Gastrocnemius medialis (tissue), 4 donors: ENCODE results near the gene LRRC74A.

ENCODE experiments used
- POLR2A ChIP-seq, 2 donors: fragments of 450-650 bp; IDR thresholded peaks; one replicate each; pipeline ENCODE4 v1.6.1; 2017; ENCODE audit warnings: antibody characterized with exemption in 2 of 2, mild to moderate bottlenecking in 2 of 2, moderate library complexity in 2 of 2
- TF ChIP-seq, protein P1 (sequence below), 5 experiments: fragments of 450-650 bp in 3 of 5; fragments of 200-600 bp in 2 of 5; sonication (generic) in 2 of 5; IDR thresholded peaks in 4 of 5; conservative IDR thresholded peaks in 1 of 5; 1 replicate in 4 of 5; 2 replicates in 1 of 5; pipeline ENCODE4 v1.5.1; 2016 to 2019; ENCODE audit warnings: antibody characterized with exemption in 5 of 5, mild to moderate bottlenecking in 3 of 5, moderate library complexity in 3 of 5

DNA sequence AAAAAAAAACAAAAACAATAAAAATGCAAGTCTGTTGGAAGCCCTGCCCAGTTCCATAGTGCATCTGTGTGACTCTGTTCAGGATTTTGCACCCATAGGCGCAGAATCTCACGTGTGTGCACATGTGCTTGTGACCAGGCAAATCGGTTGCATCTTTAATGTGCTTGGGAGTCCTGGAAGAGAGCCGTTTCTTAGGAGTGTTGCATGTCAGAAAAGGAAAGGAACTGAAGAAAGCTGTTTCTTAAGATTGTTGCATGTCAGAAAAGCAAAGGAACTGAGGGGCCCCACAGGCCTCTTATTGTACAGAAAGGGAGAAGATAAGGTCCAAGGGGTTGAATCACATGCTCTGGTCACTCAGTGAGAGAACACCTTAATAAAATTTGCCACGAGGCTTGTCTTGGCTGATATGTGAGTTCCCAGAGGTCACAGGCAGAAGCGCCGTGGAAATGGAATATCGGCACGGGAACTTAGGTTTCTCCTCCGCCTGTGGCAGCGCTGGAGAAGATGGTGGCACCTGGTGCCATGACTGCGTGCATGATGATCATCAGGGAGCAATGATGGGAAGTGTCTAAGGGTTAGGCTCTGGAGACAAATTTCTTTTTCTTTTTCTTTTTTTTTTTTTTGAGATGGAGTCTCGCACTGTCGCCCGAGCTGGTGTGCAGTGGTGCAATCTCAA lies 90.0 kb downstream of the LRRC74A start:
- TF ChIP-seq, protein P1, sequence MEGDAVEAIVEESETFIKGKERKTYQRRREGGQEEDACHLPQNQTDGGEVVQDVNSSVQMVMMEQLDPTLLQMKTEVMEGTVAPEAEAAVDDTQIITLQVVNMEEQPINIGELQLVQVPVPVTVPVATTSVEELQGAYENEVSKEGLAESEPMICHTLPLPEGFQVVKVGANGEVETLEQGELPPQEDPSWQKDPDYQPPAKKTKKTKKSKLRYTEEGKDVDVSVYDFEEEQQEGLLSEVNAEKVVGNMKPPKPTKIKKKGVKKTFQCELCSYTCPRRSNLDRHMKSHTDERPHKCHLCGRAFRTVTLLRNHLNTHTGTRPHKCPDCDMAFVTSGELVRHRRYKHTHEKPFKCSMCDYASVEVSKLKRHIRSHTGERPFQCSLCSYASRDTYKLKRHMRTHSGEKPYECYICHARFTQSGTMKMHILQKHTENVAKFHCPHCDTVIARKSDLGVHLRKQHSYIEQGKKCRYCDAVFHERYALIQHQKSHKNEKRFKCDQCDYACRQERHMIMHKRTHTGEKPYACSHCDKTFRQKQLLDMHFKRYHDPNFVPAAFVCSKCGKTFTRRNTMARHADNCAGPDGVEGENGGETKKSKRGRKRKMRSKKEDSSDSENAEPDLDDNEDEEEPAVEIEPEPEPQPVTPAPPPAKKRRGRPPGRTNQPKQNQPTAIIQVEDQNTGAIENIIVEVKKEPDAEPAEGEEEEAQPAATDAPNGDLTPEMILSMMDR (IDR thresholded peaks at IDR 0.05 in 4 of 5, conservative IDR thresholded peaks at IDR 0.05 in 1 of 5), result no peak
- TF ChIP-seq POLR2A (IDR thresholded peaks at IDR 0.05), result no peak
